Stimulated activated CD8-positive, alpha-beta memory T cell treated with anti-CD3 and anti-CD28 coated beads, Interleukin-7, amount 100 ng/mL, for 24 hours (primary cell): ENCODE measurements around the gene NLRC3.

Experiments used
- DNase-seq: peaks from one replicate; pipeline ENCODE4 v3.0.0-alpha.2; 2020; ENCODE audit warnings: low read depth

Gene NLRC3

GRCh38 chr16:3548445-3548844 lies 28.8 kb downstream of the NLRC3 start:
- DNase-seq: no peak

DNA sequence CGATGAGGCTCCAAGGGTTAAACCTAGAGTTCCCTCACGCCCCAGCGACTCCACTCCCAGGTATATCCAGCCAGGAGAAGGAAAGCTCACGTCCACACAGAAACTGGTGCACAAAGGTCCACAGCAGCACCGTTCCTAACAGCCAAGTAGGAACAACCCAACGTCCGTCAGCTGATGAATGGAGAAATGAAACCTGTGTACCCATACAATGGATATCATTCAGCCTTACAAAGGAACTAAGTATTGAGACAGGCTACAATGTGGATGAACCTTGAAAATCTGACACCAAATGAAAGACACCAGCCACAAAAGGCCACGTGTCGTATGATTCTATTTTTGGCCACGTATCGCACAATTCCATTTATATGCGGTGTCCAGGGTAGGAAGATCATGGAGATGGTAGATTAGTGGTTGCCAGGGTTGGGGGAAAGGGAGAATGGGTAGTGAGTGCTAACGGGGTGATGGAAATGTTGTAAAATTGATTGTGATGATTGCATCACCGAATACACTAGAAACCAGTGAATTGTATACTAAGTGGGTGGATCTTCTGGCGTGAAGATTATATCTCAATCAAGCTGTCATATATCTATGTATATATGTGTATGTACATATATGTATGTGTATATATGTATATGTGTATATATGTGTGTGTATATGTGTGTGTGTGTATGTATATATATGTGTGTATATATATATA lies 30.1 kb downstream of the NLRC3 start:
- DNase-seq: no peak

- no peak for DNase-seq
Observed at GRCh38 chr16:3542601-3543373, 34.4 kb downstream of the NLRC3 start.

GRCh38 chr16:3541527-3542155 lies 35.6 kb downstream of the NLRC3 start:
- no peak for DNase-seq

- no peak for DNase-seq
Observed at GRCh38 chr16:3538222-3538621, 39.0 kb downstream of the NLRC3 start.

- no peak for DNase-seq
Observed at GRCh38 chr16:3536851-3537250, 40.4 kb downstream of the NLRC3 start.

DNA sequence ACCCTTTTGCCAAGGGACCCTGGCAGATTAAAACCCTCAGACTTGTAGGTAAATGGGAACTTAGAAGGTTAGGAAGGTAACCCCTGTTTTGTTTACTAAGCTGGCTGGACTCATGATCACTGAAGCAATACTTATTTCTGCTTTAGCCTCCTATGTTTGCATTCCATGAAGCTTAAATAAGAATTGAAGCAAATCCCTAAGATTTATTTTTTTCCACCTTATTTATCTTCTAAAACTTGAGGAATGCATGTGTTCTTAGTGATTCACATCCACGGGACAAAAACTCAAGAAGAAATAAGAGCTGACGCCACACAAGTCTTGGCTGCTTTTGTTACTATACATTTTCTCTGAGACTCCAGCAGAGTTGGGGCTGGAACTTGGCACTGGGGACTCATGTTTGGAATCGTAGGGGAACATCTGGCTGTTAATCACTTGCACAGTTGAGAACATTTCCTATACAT lies 40.9 kb downstream of the NLRC3 start:
- DNase-seq: no peak

GRCh38 chr16:3534126-3534525 lies 43.1 kb downstream of the NLRC3 start:
- no peak for DNase-seq

GRCh38 chr16:3532741-3533140 lies 44.5 kb downstream of the NLRC3 start:
- no peak for DNase-seq

DNA sequence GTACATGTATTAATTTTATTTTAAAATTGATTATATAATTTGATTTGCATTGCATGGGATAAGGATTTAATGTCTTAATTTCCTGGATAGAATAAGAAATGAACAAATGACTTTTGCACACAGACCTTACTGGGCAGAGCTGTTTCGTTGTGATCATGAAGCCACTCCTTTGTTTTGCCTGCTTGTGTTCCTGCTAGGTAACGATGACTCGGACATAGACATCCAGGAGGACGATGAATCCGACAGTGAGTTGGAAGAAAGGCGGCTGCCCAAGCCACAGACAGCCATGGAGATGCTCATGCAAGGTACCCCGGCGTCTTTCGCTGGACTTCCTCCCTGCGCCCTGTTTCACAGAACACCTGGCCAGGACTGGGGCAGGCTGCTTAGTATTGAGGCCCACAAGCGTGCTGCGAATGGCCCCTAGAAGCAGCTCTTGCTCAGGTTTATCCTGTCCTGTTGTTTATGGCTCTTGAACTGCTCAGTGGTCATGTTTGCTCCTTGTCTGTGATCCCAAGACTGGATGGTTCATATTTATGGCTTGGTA lies 46.8 kb downstream of the NLRC3 start:
- no peak for DNase-seq

DNA sequence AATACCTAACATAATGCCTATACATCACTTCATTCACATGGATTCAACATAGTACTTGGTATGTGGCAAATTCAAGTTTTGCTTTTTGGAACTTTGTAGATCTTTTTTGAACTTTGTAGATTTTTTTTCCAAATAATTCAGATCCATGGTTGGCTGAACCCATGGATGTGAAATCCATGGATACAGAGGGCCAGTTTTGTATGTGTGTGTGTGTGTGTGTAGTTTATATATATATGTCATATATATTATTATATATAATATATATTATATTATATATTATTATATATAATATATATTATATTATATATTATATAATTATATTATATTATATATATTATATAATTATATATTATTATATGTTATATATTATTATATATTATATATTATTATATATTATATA lies 48.0 kb downstream of the NLRC3 start:
- no peak for DNase-seq

- no peak for DNase-seq
Observed at GRCh38 chr16:3528406-3528805, 48.8 kb downstream of the NLRC3 start.

DNA sequence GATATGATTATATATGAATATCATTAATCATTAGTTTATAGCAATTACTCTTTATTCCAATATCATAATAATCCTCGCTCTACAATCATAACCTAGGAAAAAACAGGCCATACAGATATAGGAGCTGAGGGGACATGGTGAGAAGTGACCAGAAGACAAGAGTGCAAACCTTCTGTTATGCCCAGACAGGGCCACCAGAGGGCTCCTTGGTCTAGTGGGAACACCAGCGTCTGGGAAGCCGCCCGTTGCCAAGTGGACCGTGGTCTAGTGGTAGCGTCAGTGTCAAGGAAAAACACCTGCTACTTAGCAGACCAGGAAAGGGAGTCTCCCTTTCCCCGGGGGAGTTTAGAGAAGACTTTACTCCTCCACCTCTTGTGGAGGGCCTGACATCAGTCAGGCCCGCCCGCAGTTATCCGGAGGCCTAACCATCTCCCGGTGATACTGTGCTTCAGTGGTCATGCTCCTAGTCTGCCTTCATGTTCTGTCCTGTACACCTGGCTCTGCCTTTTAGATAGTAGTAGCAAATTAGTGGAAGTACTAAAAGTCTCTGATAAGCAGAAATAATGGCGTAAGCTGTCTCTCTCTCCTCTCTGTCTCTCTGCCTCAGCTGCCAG lies 49.9 kb downstream of the NLRC3 start:
- DNase-seq: peak; percentile 27

DNA sequence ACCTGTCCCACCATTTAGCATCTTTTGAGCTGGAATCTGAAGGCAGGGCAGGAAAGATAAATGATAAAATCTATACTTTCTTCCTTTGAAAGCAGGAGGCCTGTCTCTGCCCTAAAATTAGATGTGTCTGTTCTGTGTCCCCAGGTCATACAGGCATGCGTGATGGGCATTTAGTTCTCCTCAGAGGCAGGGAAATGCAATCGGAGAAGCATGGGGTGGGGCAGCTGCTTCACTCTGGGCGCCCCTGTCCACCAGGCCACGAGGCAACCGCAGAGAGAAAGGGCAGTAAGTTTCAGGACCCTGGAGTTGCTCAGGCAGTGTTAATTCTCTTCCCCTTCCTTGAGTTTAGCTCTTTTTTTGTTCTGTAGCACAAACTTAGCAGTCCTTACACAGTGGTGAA lies 51.3 kb downstream of the NLRC3 start:
- DNase-seq: no peak

GRCh38 chr16:3523281-3523680 lies 53.9 kb downstream of the NLRC3 start:
- DNase-seq: no peak

- DNase-seq: no peak
Observed at GRCh38 chr16:3520841-3521240, 56.4 kb downstream of the NLRC3 start.

- no peak for DNase-seq
Observed at GRCh38 chr16:3520413-3520812, 56.8 kb downstream of the NLRC3 start.

GRCh38 chr16:3519581-3519980 lies 57.6 kb downstream of the NLRC3 start:
- no peak for DNase-seq

DNA sequence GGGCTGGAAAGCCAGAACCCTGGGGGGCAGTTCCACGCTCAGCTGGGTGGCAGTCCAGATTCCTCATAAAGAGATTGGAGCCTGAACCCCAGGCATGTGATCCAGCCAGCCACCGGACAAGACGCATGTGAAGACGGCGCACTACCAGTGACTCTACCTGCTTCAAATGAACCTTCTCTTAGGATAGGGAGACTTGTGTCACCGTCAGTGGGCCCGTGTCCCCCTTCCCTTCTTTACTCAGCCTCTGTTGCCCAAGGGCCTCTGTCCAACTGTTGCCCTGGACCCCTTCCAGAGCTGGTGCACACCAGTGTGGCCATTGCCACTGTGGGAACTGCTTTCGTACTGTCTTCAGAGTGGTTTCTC lies 58.2 kb downstream of the NLRC3 start:
- no peak for DNase-seq

DNA sequence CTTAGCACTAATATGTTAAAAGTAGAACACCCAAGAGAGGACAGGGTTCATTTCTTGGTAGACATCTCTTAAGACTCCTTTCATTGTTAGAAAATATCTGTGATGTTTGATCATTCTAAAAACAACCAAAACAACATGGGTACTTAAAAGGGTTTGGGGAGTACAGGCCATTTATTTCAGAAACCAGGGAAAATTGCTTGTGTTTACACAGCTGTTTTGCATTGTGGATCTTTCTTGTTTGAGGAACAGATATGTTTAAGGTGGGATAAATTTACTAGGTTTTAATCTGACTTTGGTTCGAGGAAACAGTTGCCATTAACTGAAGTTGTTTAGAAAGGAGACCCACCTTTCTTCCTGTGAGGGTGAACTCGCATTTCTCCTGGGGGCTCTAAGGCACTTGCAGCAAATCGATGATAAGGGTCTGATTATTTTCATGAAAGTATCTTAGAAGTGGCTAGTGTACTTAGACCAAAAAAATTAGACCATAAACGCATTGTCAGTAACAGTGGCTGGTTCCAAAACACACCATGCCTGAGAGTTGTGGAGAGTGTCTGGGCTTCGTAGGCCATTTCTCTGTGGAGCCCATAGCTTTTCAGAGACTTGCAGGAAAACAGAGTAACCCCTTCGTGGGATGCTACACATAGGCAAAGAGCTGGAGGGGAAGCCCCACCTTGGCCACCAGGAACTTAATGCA lies 58.8 kb downstream of the NLRC3 start:
- no peak for DNase-seq

DNA sequence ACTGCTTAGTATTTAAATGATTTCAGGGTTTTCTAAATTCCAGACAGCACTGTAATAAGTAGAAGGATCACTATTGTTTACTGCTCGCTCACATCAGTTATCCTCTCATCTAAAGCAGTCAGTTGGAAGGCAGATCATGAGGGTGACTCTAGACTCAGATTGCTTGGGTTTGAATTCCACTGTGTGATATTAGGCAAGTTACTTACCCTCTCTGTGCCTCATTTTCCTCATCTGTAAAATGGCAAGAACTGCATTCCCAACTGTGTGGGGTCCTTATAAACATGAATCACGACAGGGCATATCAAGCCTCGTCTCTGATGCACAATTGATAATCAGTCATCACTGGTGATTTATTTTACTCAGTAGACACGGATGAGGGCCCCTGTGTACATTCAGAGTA lies 61.3 kb downstream of the NLRC3 start:
- no peak for DNase-seq

DNA sequence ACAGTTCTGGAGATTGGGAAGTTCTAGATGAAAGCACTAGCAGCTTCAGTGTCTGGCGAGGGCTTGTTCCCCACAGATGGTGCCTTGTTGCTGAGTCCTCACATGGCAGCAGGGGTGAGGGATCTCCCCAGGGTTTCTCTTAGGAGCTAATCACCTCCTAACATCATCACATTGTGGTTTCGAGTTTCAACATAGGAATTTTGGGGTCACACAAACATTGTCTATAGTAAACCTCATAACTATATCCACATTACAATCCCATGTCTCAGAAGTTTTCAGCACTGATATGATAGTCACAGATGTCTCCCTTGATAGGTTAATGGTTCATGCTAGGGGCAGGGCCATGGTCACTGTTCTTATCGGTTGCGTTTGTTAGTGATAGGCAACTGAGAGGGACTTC lies 62.6 kb downstream of the NLRC3 start:
- no peak for DNase-seq
